Panc1 (cell line): ENCODE data around the gene MB21D2.

Source experiments
- POLR2AphosphoS5 ChIP-seq: IDR thresholded peaks from 2 replicates; pipeline ENCODE4 v1.6.1; 2012; ENCODE audit warnings: mild to moderate bottlenecking, low read depth, low read length, moderate library complexity
- SIN3A ChIP-seq: IDR thresholded peaks from 2 replicates; pipeline ENCODE4 v1.6.1; 2012; ENCODE audit warnings: low read depth, mild to moderate bottlenecking, low read length, moderate library complexity, borderline replicate concordance; ENCODE audit not compliant: insufficient read depth
- TCF7L2 ChIP-seq: IDR thresholded peaks from 2 replicates; pipeline ENCODE4 v1.6.1; 2011; ENCODE audit warnings: mild to moderate bottlenecking, low read depth, low read length, inconsistent platforms
- TF ChIP-seq, protein P1 (sequence below): fragments of 450-650 bp; IDR thresholded peaks from 2 replicates; pipeline ENCODE4 v1.5.1; 2017; ENCODE audit warnings: mild to moderate bottlenecking
- TF ChIP-seq, protein P2 (sequence below), 2 experiments: IDR thresholded peaks; 2 replicates each; pipeline ENCODE4 v1.6.1; 2011 to 2012; ENCODE audit warnings: low read depth in 2 of 2, control low read depth in 1 of 2, low read length in 1 of 2, mild to moderate bottlenecking in 1 of 2, moderate library complexity in 1 of 2; ENCODE audit not compliant: insufficient read depth in 1 of 2

DNA sequence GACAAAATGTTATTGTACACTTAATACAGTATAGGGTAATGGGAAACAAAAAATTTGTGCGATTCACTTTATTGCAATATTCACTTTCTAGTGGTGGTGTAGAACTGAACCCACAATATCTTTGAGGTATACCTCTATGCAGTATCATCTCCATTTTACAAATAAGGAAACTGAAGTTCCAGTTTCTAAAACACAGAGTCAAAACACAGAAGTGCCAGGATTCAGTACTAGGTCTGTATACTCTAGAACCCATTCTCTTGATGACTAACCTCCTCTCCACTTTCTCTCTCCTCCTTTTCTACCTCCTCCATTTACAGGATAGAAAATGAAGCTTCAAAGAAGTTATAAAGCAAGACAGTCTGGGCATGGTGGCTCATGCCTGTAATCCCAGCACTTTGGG is 62.2 kb downstream of the MB21D2 start:
- TF ChIP-seq, protein P1, sequence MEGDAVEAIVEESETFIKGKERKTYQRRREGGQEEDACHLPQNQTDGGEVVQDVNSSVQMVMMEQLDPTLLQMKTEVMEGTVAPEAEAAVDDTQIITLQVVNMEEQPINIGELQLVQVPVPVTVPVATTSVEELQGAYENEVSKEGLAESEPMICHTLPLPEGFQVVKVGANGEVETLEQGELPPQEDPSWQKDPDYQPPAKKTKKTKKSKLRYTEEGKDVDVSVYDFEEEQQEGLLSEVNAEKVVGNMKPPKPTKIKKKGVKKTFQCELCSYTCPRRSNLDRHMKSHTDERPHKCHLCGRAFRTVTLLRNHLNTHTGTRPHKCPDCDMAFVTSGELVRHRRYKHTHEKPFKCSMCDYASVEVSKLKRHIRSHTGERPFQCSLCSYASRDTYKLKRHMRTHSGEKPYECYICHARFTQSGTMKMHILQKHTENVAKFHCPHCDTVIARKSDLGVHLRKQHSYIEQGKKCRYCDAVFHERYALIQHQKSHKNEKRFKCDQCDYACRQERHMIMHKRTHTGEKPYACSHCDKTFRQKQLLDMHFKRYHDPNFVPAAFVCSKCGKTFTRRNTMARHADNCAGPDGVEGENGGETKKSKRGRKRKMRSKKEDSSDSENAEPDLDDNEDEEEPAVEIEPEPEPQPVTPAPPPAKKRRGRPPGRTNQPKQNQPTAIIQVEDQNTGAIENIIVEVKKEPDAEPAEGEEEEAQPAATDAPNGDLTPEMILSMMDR = no peak
- TF ChIP-seq POLR2AphosphoS5 (no peak), TCF7L2 (no peak), SIN3A (no peak)
- TF ChIP-seq, protein P2, sequence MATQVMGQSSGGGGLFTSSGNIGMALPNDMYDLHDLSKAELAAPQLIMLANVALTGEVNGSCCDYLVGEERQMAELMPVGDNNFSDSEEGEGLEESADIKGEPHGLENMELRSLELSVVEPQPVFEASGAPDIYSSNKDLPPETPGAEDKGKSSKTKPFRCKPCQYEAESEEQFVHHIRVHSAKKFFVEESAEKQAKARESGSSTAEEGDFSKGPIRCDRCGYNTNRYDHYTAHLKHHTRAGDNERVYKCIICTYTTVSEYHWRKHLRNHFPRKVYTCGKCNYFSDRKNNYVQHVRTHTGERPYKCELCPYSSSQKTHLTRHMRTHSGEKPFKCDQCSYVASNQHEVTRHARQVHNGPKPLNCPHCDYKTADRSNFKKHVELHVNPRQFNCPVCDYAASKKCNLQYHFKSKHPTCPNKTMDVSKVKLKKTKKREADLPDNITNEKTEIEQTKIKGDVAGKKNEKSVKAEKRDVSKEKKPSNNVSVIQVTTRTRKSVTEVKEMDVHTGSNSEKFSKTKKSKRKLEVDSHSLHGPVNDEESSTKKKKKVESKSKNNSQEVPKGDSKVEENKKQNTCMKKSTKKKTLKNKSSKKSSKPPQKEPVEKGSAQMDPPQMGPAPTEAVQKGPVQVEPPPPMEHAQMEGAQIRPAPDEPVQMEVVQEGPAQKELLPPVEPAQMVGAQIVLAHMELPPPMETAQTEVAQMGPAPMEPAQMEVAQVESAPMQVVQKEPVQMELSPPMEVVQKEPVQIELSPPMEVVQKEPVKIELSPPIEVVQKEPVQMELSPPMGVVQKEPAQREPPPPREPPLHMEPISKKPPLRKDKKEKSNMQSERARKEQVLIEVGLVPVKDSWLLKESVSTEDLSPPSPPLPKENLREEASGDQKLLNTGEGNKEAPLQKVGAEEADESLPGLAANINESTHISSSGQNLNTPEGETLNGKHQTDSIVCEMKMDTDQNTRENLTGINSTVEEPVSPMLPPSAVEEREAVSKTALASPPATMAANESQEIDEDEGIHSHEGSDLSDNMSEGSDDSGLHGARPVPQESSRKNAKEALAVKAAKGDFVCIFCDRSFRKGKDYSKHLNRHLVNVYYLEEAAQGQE (IDR thresholded peaks at IDR 0.05; ENCODE audit: insufficient read depth in 1 of 2, low read depth in 2 of 2, low read length in 1 of 2) = no peak
